LNCAP (cell line): ENCODE results near the gene DDX20.

ENCODE experiments used
- TF ChIP-seq, protein P1 (sequence below): fragments of 450-650 bp; IDR thresholded peaks from 2 replicates; pipeline ENCODE4 v1.5.1; 2017; ENCODE audit warnings: mild to moderate bottlenecking

Gene DDX20

DNA sequence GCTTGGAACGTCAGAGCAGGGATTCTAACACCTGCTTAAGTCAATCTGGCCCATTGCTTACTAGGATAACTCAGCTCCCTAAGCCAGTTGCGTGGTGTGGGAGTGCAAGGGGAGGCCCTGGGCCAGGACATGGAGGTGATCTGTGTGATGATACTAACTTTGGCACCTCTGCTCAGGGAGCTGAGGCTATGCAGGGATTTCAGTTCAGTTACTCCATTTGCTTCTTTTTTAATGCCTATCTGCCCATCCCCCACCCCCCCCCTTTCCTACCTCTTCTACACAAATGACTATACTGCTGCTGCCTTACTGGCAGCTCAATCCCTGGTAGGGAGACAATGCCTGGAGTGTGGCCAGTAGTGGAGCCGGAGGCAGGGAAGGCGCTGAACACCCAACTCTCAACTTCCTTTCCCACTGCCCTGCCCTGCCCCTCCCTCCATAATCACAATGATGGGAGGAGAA lies 36.0 kb upstream of the DDX20 start:
- TF ChIP-seq, protein P1, sequence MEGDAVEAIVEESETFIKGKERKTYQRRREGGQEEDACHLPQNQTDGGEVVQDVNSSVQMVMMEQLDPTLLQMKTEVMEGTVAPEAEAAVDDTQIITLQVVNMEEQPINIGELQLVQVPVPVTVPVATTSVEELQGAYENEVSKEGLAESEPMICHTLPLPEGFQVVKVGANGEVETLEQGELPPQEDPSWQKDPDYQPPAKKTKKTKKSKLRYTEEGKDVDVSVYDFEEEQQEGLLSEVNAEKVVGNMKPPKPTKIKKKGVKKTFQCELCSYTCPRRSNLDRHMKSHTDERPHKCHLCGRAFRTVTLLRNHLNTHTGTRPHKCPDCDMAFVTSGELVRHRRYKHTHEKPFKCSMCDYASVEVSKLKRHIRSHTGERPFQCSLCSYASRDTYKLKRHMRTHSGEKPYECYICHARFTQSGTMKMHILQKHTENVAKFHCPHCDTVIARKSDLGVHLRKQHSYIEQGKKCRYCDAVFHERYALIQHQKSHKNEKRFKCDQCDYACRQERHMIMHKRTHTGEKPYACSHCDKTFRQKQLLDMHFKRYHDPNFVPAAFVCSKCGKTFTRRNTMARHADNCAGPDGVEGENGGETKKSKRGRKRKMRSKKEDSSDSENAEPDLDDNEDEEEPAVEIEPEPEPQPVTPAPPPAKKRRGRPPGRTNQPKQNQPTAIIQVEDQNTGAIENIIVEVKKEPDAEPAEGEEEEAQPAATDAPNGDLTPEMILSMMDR: no peak

DNA sequence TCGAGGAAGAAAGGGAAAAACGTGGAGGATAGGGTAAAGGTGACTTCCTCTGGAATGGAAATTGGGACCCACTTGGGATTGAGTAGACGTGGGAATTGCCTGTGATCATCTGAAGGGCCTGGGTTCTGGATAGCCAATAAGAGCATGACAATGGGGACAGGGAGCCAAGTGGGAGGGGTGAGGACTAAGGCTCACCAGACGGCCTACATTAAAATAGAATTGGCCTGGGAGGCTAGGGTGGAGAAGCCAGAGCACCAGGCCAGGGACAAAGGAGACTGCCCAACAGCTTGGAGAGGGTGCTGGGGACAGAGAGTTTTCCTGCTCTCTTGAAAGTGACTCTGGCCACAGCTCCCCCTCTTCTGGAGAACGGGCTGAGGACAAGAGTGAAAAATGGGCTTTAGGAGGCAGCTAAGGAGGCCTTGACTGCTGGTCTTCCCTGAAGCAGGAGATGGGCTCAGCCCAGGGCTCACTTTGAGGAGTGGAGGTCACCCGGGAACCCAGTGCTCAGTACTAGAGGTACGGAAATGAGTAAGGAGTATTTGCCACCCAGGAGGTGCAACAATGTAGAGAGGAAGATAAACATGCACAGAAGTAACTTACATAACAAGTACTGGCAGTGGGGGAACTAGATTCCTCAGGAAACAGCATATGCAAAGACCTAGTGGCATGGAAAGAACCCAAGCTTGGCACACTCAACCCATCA lies 35.3 kb upstream of the DDX20 start:
- TF ChIP-seq, protein P1: no peak

- TF ChIP-seq, protein P1: no peak
Measured at GRCh38 chr1:111720977-111721786, 34.5 kb upstream of the DDX20 start.

GRCh38 chr1:111723091-111723806 lies 32.5 kb upstream of the DDX20 start:
- TF ChIP-seq, protein P1: no peak

GRCh38 chr1:111723871-111724270 lies 31.8 kb upstream of the DDX20 start:
- TF ChIP-seq, protein P1: no peak

- TF ChIP-seq, protein P1: no peak
Measured at GRCh38 chr1:111725192-111725591, 30.5 kb upstream of the DDX20 start.

DNA sequence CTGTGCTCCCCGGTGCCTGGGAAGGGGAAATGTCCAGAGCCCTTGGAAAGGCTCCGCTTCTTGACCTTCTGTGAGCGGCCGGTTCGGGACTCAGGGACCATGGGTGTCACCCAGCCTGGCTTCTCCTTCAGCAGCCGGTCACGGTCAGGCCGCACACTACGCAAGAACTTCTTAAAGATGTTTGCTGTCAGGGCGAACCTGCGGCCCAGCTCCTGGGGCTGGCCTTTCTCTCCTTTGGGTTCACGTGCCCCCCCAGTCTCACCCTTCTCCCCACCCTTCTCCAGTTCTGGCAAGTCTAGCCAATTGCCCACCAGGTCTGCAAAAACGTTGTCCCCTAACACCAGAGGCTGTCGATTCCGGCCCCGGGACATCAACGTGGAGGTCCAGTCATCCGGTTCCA lies 28.6 kb upstream of the DDX20 start:
- TF ChIP-seq, protein P1: no peak
